Lower leg skin (tissue), 4 donors: ENCODE data around the gene OXNAD1. TPM values are rescaled to one million over a fixed set of nuclear protein-coding genes. Genes with fewer than 3 reads are reported as not detected.

ENCODE experiments used
- DNase-seq, 2 donors: peaks; one replicate each; pipeline ENCODE4 v3.0.0-alpha.2; 2019; ENCODE audit warnings: low spot score in 2 of 2
- H3K4me3 ChIP-seq: fragments of 200-600 bp; sonication (generic); 2 replicates; pipeline ENCODE4 v1.5.1; 2017; ENCODE audit warnings: mild to moderate bottlenecking, low read depth; ENCODE audit not compliant: poor library complexity, severe bottlenecking
- CTCF ChIP-seq, 3 donors: fragments of 450-650 bp; IDR thresholded peaks; one replicate each; pipeline ENCODE4 v1.5.1; 2016; ENCODE audit warnings: antibody characterized with exemption in 3 of 3, mild to moderate bottlenecking in 3 of 3, moderate library complexity in 2 of 3
- POLR2A ChIP-seq, 2 donors: fragments of 450-650 bp; IDR thresholded peaks; one replicate each; pipeline ENCODE4 v1.6.1; 2016 to 2017; ENCODE audit warnings: antibody characterized with exemption in 2 of 2, mild to moderate bottlenecking in 1 of 2, moderate library complexity in 1 of 2
- WGBS, 2 donors: methylation state at CpG; one replicate each; pipeline ENCODE4 v1.1.5; 2018; 5-methylcytosine and 5-hydroxymethylcytosine counted together
- intact Hi-C: fragments of 100-400 bp; cut with DNase I; formaldehyde crosslinking; loops from one replicate; pipeline ENCODE4 v1.15.0; 2023; ENCODE audit warnings: low total_unique reads
- total RNA-seq, 4 donors: library from RNA; depleted of rRNA; stranded (reverse); fragments of >200 nt; gene quantifications; one replicate each; pipeline ENCODE4 v1.1.0, GENCODE V29; 2016

Gene OXNAD1
- total RNA-seq, 4 donors from 2014 or later, result 7.6 to 12.7 (median 10.4) TPM

GRCh38 chr3:16290007-16290826, 25.2 kb downstream of the OXNAD1 start:
- 61 to 70% methylated on average over 3 of the region's 3 CpGs for WGBS, 2 donors
- peak in 1 of 2 donors; percentile 43 for DNase-seq
- intact Hi-C loops, result no loop called here
- no peak for TF ChIP-seq POLR2A (IDR thresholded peaks at IDR 0.05)
- peak in 1 of 3 donors; percentile 57 for TF ChIP-seq CTCF (IDR thresholded peaks at IDR 0.05)
- no peak overlapping the region for H3K4me3 ChIP-seq

- WGBS, 2 donors, result 52 to 56% methylated on average over 2 of the region's 2 CpGs
- TF ChIP-seq CTCF (IDR thresholded peaks at IDR 0.05) (no peak), POLR2A (IDR thresholded peaks at IDR 0.05) (no peak)
- intact Hi-C loops, result no loop called here
These were observed 25.8 kb downstream of the OXNAD1 start for GRCh38 chr3:16290827-16291196.

GRCh38 chr3:16294844-16295243, 29.8 kb downstream of the OXNAD1 start:
- no peak for DNase-seq
- intact Hi-C loops, result no loop called here
- 91 to 97% methylated on average over 5 of the region's 5 CpGs for WGBS, 2 donors
- TF ChIP-seq POLR2A (IDR thresholded peaks at IDR 0.05) (no peak), CTCF (IDR thresholded peaks at IDR 0.05) (no peak)
- no peak overlapping the region for H3K4me3 ChIP-seq

More at GRCh38 chr3:16290827-16291196, 25.8 kb downstream of the OXNAD1 start:
- DNase-seq, result no peak
- H3K4me3 ChIP-seq, result no peak overlapping the region

- H3K4me3 ChIP-seq, result no peak overlapping the region
- 87 to 91% methylated on average over 3 of the region's 3 CpGs for WGBS, 2 donors
- TF ChIP-seq POLR2A (IDR thresholded peaks at IDR 0.05), result no peak
- TF ChIP-seq CTCF (IDR thresholded peaks at IDR 0.05), result no peak
- DNase-seq, result no peak
- intact Hi-C loops, result no loop called here
These were observed 30.4 kb downstream of the OXNAD1 start for GRCh38 chr3:16295298-16295890.

- no peak for DNase-seq
- 69 to 77% methylated on average over 9 of the region's 9 CpGs for WGBS, 2 donors
- no peak overlapping the region for H3K4me3 ChIP-seq
- intact Hi-C loops, result no loop called here
- TF ChIP-seq CTCF (IDR thresholded peaks at IDR 0.05), result no peak
- no peak for TF ChIP-seq POLR2A (IDR thresholded peaks at IDR 0.05)
These were observed 33.2 kb downstream of the OXNAD1 start for GRCh38 chr3:16297997-16298885.
